Smooth muscle cell (in vitro differentiated cells): Measurements from ENCODE around the gene CTSW. TPM values are rescaled to one million over a fixed set of nuclear protein-coding genes. Genes with fewer than 3 reads are reported as not detected.

Source experiments
- DNase-seq: peaks from one replicate; lab custom pipeline; 2025; ENCODE audit not compliant: unreplicated experiment; lab: John Stamatoyannopoulos, UW
- H2AFZ ChIP-seq: fragments of 200-600 bp; sonication (generic); 2 replicates; pipeline ENCODE4 v1.6.0; 2016; ENCODE audit warnings: antibody characterized with exemption, low read depth, mild to moderate bottlenecking
- H3F3A ChIP-seq: fragments of 200-600 bp; sonication (generic); 2 replicates; pipeline ENCODE4 v1.6.0; 2017; ENCODE audit warnings: antibody characterized with exemption, low read depth
- H3K27ac ChIP-seq: fragments of 200-600 bp; sonication (generic); 2 replicates; pipeline ENCODE4 v1.5.1; 2016; ENCODE audit warnings: low read depth, mild to moderate bottlenecking
- H3K27me3 ChIP-seq: fragments of 200-600 bp; sonication (generic); 2 replicates; pipeline ENCODE4 v1.6.1; 2016; ENCODE audit warnings: low read depth, mild to moderate bottlenecking
- H3K36me3 ChIP-seq: fragments of 200-600 bp; sonication (generic); 2 replicates; pipeline ENCODE4 v1.5.1; 2016; ENCODE audit warnings: low read depth
- H3K4me1 ChIP-seq: fragments of 200-600 bp; sonication (generic); 2 replicates; pipeline ENCODE4 v1.5.1; 2016; ENCODE audit warnings: low read depth
- H3K4me2 ChIP-seq: fragments of 200-600 bp; sonication (generic); 2 replicates; pipeline ENCODE4 v1.6.0; 2016; ENCODE audit warnings: mild to moderate bottlenecking
- H3K4me3 ChIP-seq: fragments of 200-600 bp; sonication (generic); 2 replicates; pipeline ENCODE4 v1.5.1; 2016; ENCODE audit warnings: mild to moderate bottlenecking
- H3K79me2 ChIP-seq: fragments of 200-600 bp; sonication (generic); 2 replicates; pipeline ENCODE4 v1.6.0; 2016; ENCODE audit warnings: low read depth, mild to moderate bottlenecking
- H3K9ac ChIP-seq: fragments of 200-600 bp; sonication (generic); 2 replicates; pipeline ENCODE4 v1.6.0; 2016; ENCODE audit warnings: low read depth
- H3K9me3 ChIP-seq: fragments of 200-600 bp; sonication (generic); replicated peaks from 2 replicates; pipeline ENCODE4 v1.5.1; 2016; ENCODE audit warnings: low read depth
- H4K20me1 ChIP-seq: fragments of 200-600 bp; sonication (generic); 2 replicates; pipeline ENCODE4 v1.6.0; 2016; ENCODE audit warnings: low read depth
- CTCF ChIP-seq: fragments of 200-600 bp; sonication (generic); IDR thresholded peaks from 2 replicates; pipeline ENCODE4 v1.5.1; 2017; ENCODE audit warnings: borderline replicate concordance, mild to moderate bottlenecking, antibody characterized with exemption; ENCODE audit not compliant: insufficient read depth, poor library complexity, severe bottlenecking
- WGBS: methylation state at CpG from one replicate; pipeline ENCODE4 v1.1.7; 2016; ENCODE audit warnings: low lambda C conversion rate; 5-methylcytosine and 5-hydroxymethylcytosine counted together
- polyA plus RNA-seq: library from polyadenylated mRNA; unstranded; fragments of >200 nt; fragmentation: Nextera tagmentation; extraction: Ambion mirVana; gene quantifications from 2 replicates; pipeline ENCODE4 v1.2.1, GENCODE V29; 2016
- total RNA-seq: library from RNA; depleted of rRNA; stranded (reverse); fragments of >200 nt; gene quantifications from 2 replicates; pipeline ENCODE4 v1.2.3, GENCODE V29; 2014

The CTSW gene
- total and polyA plus RNA-seq, 2 experiments from 2014 or later, result not detected

GRCh38 chr11:65903068-65903481 lies 23.4 kb downstream of the CTSW start:
- Histone ChIP-seq H3K4me2 (peak overlapping the region; percentile 62), H3K27me3 (no peaks in the 10 kb centered on the region), H3K9ac (peak overlapping the region; percentile 72), H3K79me2 (peaks cover 15% of the 10 kb centered on the region), H2AFZ (no peak overlapping the region), H3F3A (peaks cover 26% of the 10 kb centered on the region), H3K4me1 (peaks cover 25% of the 10 kb centered on the region), H3K27ac (peak overlapping the region; percentile 82), H3K4me3 (no peak overlapping the region), H4K20me1 (peaks cover 11% of the 10 kb centered on the region), H3K9me3 (no peaks in the 10 kb centered on the region), H3K36me3 (no peaks in the 10 kb centered on the region)
- DNase-seq, result peak; percentile 33
- no peak for TF ChIP-seq CTCF
- 3% methylated on average over 5 of the region's 5 CpGs for WGBS

- WGBS, result 80% methylated on average over 8 of the region's 8 CpGs
- Histone ChIP-seq H3K79me2 (peaks cover 9% of the 10 kb centered on the region), H4K20me1 (peaks cover 5% of the 10 kb centered on the region), H3K4me3 (no peak overlapping the region), H3K27ac (peak overlapping the region; percentile 82), H3K9ac (peak overlapping the region; percentile 56), H3K4me2 (peak overlapping the region; percentile 62), H3K27me3 (no peaks in the 10 kb centered on the region), H3F3A (peaks cover 26% of the 10 kb centered on the region), H3K4me1 (peaks cover 25% of the 10 kb centered on the region), H3K36me3 (no peaks in the 10 kb centered on the region), H3K9me3 (no peaks in the 10 kb centered on the region), H2AFZ (no peak overlapping the region)
- DNase-seq, result no peak
- TF ChIP-seq CTCF, result no peak
Measured at GRCh38 chr11:65903715-65904114, 24.1 kb downstream of the CTSW start.

GRCh38 chr11:65906602-65907001 lies 27.0 kb downstream of the CTSW start:
- H3K27ac ChIP-seq, result no peak overlapping the region
- no peaks in the 10 kb centered on the region for H3K27me3 ChIP-seq
- no peaks in the 10 kb centered on the region for H4K20me1 ChIP-seq
- no peak for DNase-seq
- H3K4me1 ChIP-seq, result peaks cover 17% of the 10 kb centered on the region
- H3K9ac ChIP-seq, result no peak overlapping the region
- H3F3A ChIP-seq, result peaks cover 8% of the 10 kb centered on the region
- 43% methylated on average over 5 of the region's 5 CpGs for WGBS
- H2AFZ ChIP-seq, result no peak overlapping the region
- TF ChIP-seq CTCF, result no peak
- no peaks in the 10 kb centered on the region for H3K36me3 ChIP-seq
- H3K79me2 ChIP-seq, result no peaks in the 10 kb centered on the region
- H3K9me3 ChIP-seq, result no peaks in the 10 kb centered on the region
- no peak overlapping the region for H3K4me2 ChIP-seq
- no peak overlapping the region for H3K4me3 ChIP-seq

- Histone ChIP-seq H3K27me3 (no peaks in the 10 kb centered on the region), H3K27ac (no peak overlapping the region), H3K4me2 (no peak overlapping the region), H4K20me1 (no peaks in the 10 kb centered on the region), H2AFZ (no peak overlapping the region), H3K36me3 (no peaks in the 10 kb centered on the region), H3K4me1 (peaks cover 7% of the 10 kb centered on the region), H3K9ac (no peak overlapping the region), H3K79me2 (no peaks in the 10 kb centered on the region), H3K9me3 (no peaks in the 10 kb centered on the region), H3F3A (no peaks in the 10 kb centered on the region), H3K4me3 (no peak overlapping the region)
- no peak for TF ChIP-seq CTCF
- DNase-seq, result no peak
- WGBS, result 77% methylated on average over 6 of the region's 6 CpGs
Measured at GRCh38 chr11:65907878-65908277, 28.2 kb downstream of the CTSW start.
